ENCODE data around the gene COQ8B.

Gene COQ8B

GRCh38 chr19:40690050-40690692, 26.5 kb downstream of the COQ8B start, which contains the start of gene NUMBL:
TSS of gene NUMBL (minus strand) at chr19:40690651. CDS start at chr19:40690483, 168 bp downstream.
- DNase-seq: no peak

GRCh38 chr19:40689339-40690049, 27.2 kb downstream of the COQ8B start:
- no peak for DNase-seq

GRCh38 chr19:40688987-40689338, 27.7 kb downstream of the COQ8B start:
- no peak for DNase-seq

GRCh38 chr19:40688309-40688708, 28.4 kb downstream of the COQ8B start:
- no peak for DNase-seq

GRCh38 chr19:40687525-40688016, 29.1 kb downstream of the COQ8B start:
- DNase-seq: no peak

- DNase-seq: no peak
Measured at GRCh38 chr19:40686882-40687524, 29.7 kb downstream of the COQ8B start.

GRCh38 chr19:40685563-40685962, 31.1 kb downstream of the COQ8B start:
- no peak for DNase-seq

- no peak for DNase-seq
Measured at GRCh38 chr19:40685016-40685526, 31.6 kb downstream of the COQ8B start.

- no peak for DNase-seq
Measured at GRCh38 chr19:40684280-40684679, 32.4 kb downstream of the COQ8B start.

GRCh38 chr19:40683437-40683836, 33.2 kb downstream of the COQ8B start:
- no peak for DNase-seq

- no peak for DNase-seq
Measured at GRCh38 chr19:40682431-40682964, 34.2 kb downstream of the COQ8B start.

- DNase-seq: no peak
Measured at GRCh38 chr19:40681039-40681438, 35.6 kb downstream of the COQ8B start.

- no peak for DNase-seq
Measured at GRCh38 chr19:40677156-40677555, 39.5 kb downstream of the COQ8B start.

GRCh38 chr19:40674291-40674690, 42.4 kb downstream of the COQ8B start:
- no peak for DNase-seq

- DNase-seq: no peak
Measured at GRCh38 chr19:40673397-40673796, 43.3 kb downstream of the COQ8B start.

- no peak for DNase-seq
Measured at GRCh38 chr19:40672573-40673299, 44.0 kb downstream of the COQ8B start.

GRCh38 chr19:40672038-40672437, 44.6 kb downstream of the COQ8B start:
- no peak for DNase-seq

- DNase-seq: no peak
Measured at GRCh38 chr19:40671404-40671803, 45.3 kb downstream of the COQ8B start.

GRCh38 chr19:40668991-40669614, 47.6 kb downstream of the COQ8B start:
- DNase-seq: no peak

- no peak for DNase-seq
Measured at GRCh38 chr19:40667602-40668001, 49.1 kb downstream of the COQ8B start.

GRCh38 chr19:40666803-40667438, 49.8 kb downstream of the COQ8B start:
- no peak for DNase-seq

Data from NCI-H2081 (cell line).